GM21737 (cell line): Measurements from ENCODE around the gene SPRY1.
A peak's percentile ranks its signal among the peaks of the same experiment; 100 is the strongest.

Source experiments
- ATAC-seq: cut with Tn5 transposase; IDR thresholded peaks from one replicate; pipeline ENCODE4 v1.9.1; 2021; ENCODE audit warnings: mild to moderate bottlenecking, moderate library complexity; ENCODE audit not compliant: unreplicated experiment

The SPRY1 gene

GRCh38 chr4:123378794-123379193 lies 17.8 kb upstream of the SPRY1 start:
- no peak for ATAC-seq

- ATAC-seq = no peak
These were observed 17.2 kb upstream of the SPRY1 start for GRCh38 chr4:123379392-123379791.

GRCh38 chr4:123380728-123381716 lies 15.6 kb upstream of the SPRY1 start:
- ATAC-seq = no peak

- ATAC-seq = no peak
These were observed 14.6 kb upstream of the SPRY1 start for GRCh38 chr4:123381996-123382395.

GRCh38 chr4:123383566-123383965 lies 13.0 kb upstream of the SPRY1 start:
- ATAC-seq = no peak

GRCh38 chr4:123386609-123387008 lies 10.0 kb upstream of the SPRY1 start:
- no peak for ATAC-seq

GRCh38 chr4:123390846-123391456 lies 5.6 kb upstream of the SPRY1 start:
- ATAC-seq = no peak

- ATAC-seq = no peak
These were observed 2.9 kb upstream of the SPRY1 start for GRCh38 chr4:123393721-123394120.

- ATAC-seq = peak; percentile 4
These were observed 810 bp downstream of the SPRY1 start for GRCh38 chr4:123397144-123398065.

GRCh38 chr4:123398066-123398852 lies 1.7 kb downstream of the SPRY1 start:
- ATAC-seq = peak; percentile 61

- ATAC-seq = peak; percentile 28
These were observed 2.4 kb downstream of the SPRY1 start for GRCh38 chr4:123398853-123399626.

GRCh38 chr4:123399627-123400358 lies 3.2 kb downstream of the SPRY1 start:
- ATAC-seq = no peak

- no peak for ATAC-seq
These were observed 4.9 kb downstream of the SPRY1 start for GRCh38 chr4:123401271-123402120.

- no peak for ATAC-seq
These were observed 5.5 kb downstream of the SPRY1 start for GRCh38 chr4:123402121-123402465.

GRCh38 chr4:123403080-123403604 lies 6.5 kb downstream of the SPRY1 start:
- ATAC-seq = no peak

GRCh38 chr4:123404533-123404932 lies 7.9 kb downstream of the SPRY1 start:
- ATAC-seq = no peak

- no peak for ATAC-seq
These were observed 8.8 kb downstream of the SPRY1 start for GRCh38 chr4:123405267-123405865.
